Gastroesophageal sphincter (tissue), 3 donors: Measurements from ENCODE around the gene AQP12B.
"Not testable (repeated sequence)": the region's sequence is repeated elsewhere in the genome, so short reads cannot be mapped to it uniquely, and the experiment has no call there.

Experiments
- CTCF ChIP-seq, 4 experiments: fragments of 200-600 bp in 2 of 4; fragments of 450-650 bp in 2 of 4; sonication (generic) in 1 of 4; IDR thresholded peaks; one replicate each; pipeline ENCODE4 v1.5.1; 2017 to 2019; ENCODE audit warnings: antibody characterized with exemption in 4 of 4, mild to moderate bottlenecking in 2 of 4, moderate library complexity in 2 of 4
- POLR2A ChIP-seq, 2 donors: fragments of 450-650 bp; IDR thresholded peaks; one replicate each; pipeline ENCODE4 v1.6.1; 2017; ENCODE audit warnings: antibody characterized with exemption in 2 of 2, mild to moderate bottlenecking in 2 of 2, moderate library complexity in 1 of 2

GRCh38 chr2:240694304-240694703, 11.6 kb upstream of the AQP12B start:
- not testable (repeated sequence) for TF ChIP-seq POLR2A, CTCF (IDR thresholded peaks at IDR 0.05)
